GM18868 (cell line): Measurements from ENCODE around the gene BRD3OS.

Source experiments
- ATAC-seq: cut with Tn5 transposase; IDR thresholded peaks from one replicate; pipeline ENCODE4 v1.9.1; 2021; ENCODE audit warnings: mild to moderate bottlenecking, moderate library complexity; ENCODE audit not compliant: unreplicated experiment

Gene BRD3OS

DNA sequence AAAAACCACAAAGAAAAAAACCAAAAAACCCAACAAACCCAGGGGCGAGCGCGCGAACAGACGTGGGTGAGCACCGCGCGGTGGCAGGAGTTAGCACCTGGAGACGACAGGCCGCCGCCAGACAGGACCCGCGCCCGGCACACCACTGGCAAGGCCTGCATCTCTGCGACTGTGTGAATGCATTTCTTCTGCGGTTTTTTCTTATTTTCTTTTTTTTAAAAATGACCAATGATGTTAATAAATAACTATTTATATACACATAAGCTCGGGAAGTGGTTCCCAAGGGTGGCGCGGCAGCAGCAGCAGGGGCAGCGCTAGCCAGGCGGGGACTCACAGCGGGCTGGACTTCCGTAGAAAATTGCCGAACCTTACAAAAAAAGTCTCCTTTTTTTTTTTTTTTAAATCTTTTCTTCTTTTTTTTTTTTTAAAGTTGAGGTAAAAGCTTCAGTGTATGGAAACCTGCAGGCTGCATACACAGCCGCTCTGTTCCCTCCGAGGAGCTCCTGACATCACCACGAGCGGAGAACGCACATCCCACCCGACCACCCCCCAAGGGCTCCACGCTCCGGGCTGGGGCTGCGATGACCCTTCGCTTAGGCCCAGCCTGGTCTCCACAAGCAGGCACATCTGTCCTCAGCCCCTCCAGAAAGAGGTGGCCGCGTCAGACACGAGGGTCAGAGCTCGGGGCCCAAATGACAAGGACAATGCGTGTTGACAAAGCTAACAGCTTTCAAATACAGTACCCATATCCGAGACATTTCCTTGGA lies 7.4 kb downstream of the BRD3OS start:
- no peak for ATAC-seq

DNA sequence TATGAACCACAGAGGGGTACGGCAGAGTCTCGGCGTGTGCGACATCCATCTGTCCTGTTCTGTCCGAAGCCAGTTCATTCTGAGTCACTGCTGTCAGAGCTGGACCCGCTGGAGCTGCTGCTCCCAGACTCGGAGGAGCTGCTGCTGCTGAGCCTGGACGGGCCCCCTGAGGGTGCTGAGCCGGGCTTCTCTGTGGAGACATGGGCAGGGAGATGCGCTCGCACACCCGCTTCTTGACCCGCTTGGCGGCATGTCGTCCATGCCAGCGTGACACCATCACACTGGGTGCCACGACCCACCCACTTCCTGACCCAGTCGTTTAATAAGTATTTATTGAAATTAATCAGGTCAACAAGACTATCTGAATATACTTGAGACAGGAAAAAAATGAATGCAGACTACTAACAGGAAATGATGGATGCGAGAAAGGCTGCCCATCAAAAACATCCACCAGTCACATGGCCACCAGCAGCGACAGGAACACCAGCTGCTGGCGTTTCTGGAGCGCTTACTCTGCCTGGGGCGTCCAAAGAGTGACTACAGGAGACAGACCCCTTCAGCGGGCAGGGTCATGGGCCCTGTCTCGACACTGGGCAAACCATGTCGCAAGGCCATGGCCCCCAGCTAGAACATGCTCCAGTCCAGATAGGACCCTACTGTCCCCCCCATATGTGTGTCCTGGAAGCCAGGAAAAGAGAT lies 8.4 kb downstream of the BRD3OS start:
- no peak for ATAC-seq

DNA sequence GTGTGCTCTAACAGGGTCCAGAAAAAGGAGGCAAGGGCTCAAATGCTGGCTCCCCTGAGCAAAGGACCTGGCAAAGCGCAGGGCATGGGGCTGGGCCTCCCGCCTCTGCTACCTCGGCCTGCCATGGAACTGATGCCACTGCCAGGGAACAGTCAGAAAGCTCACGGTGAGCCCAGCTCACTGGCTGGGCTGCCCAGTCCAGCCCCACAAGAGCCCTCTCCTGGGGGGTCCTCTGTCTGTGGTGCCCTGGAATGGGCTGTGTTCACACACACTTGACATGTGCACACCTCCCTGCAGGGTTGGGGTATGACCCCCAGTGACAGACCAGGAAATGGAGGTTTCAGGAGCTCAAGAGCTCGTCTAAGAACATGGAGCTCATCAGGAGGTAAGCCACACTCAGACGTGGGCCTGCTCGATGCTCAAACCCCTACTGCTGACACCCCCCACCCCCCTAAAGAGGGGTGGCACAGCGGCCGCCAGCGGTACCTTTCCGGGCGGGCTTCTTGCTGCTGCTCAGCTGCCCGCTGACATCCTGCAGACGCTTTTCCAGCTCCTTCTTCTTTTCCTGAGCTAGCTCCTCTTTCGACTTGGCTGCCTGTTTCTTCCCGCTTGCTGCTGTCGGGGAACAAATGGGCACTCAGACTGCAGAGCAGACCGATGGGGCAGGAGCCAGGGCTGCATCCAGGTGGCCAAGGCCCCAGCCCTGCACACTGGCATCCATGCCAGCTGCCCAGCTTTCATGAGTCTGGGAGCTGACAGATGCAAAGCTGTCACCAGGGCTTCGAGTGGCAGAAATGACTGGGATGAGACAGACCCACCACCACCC lies 9.1 kb downstream of the BRD3OS start:
- ATAC-seq = no peak

DNA sequence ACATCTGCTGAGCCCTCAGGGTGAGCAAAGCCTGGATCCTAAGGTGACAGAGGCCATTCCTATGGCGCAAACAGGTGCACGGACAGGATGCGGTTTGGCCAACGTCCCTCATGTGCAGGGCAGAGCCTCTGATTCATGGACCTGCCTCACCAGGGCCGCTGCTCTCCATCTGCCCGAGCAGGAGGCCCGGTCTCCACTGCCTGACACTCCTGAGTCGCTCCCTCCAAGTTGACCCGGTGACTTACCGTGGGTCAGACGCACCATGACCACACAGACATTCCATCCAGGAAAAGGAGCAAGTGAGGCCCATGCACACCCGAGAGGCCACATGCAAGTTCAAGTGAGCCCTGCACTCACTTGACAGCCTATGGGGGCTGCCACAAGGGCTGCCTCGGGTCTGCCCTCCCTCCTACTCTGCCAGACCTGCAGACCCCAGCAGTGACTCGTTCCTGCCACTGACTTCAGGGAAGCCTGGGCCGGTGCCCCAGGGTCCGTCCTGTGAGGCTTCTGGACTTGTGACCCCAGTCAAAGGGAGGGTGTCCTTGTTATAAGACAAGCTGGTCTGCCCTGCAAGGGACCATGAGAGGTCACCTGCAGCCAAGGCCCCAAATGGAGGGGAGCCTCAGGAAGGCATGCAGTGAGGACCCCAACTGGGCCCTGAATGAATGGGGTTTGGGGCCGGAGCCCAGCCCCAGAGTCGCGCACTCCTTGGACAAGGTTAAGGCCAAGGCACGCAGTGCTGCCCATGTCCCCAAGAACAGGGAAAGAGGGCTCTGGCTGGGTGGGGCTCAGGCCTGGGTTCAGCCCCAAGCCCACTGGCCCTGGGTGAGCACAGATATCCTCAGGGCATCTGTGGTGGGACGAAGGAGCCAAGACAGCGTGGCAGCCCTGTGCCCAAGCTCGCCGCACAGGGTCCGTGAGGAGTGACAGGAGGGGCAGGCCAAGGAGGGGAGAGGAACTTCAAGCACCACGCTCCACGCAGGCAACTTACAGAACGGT lies 10.1 kb downstream of the BRD3OS start:
- no peak for ATAC-seq

DNA sequence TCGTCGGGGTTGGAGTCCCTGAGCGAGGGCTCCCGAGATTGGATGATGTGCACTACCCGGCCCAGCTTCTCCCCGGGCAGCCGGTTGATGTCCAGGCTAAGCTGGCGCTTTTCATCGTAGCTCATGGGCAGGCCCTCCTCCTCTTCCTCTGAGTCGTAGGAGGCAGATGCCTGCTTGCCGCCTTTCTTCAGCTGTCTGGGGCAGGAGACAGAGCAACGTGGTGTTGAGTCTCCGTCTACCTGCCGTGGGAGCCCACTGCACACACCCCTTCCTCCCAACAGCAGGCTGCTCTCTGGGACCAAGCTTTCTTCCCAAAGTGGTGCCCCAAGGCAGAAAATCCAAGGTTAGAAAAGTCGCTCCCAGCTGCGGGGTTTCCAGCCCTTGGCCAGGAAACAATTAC lies 10.8 kb downstream of the BRD3OS start:
- no peak for ATAC-seq

DNA sequence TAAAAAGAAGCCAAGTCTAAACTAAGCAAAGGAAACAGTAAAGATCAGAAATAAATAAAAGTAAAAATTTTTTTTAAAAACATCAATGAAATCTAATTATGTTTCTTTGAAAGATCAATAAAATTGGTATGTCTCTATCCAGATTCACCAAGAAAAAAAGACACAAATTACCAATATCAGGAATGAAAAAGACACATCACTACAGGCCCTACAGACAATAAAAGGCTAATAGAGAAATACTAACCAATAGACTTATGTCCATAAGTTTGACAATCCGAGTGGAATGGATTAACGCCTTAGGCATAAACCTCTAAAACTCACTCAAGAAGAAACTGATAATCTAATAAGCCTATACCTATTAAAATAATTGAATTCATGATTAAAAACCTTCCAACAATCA lies 12.4 kb downstream of the BRD3OS start:
- ATAC-seq = no peak

DNA sequence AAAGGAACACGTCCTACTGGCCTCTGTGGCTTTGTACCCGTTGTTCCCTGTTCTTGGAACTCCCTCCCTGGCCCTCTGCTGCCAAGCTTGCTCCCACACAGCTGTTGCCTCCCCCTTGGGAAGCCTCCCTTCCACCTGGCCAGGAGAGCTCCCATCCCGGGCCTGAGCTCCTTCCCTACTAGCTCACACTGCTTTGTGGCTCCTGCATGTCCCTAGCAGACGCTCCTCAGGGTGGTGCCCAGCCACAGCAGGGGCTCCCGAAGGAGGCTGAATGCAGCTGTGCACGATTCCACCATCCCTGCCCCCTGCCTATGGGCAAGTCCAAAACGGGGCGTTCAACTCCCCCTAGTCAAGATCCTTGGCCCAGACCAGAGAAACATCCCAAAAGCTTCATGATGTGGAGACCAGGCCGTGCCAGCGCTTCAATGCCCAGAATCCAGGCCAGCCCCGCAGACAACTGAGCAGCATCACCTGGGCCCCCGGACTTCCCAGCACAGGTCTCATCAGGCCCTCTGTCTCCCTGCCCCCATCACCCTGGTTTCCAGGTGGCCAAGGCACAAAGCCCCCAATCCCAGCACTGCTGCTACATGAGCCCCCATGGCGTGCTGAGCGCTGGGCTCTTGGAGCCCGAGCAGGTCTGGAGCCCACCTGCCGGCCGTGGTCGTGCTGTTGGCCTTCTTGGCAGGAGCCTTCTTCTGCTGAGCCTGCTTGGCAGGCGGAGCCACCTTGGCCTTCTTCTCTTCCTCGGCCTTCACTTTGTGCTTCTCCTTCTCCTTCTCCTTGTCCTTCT lies 14.3 kb downstream of the BRD3OS start:
- no peak for ATAC-seq

DNA sequence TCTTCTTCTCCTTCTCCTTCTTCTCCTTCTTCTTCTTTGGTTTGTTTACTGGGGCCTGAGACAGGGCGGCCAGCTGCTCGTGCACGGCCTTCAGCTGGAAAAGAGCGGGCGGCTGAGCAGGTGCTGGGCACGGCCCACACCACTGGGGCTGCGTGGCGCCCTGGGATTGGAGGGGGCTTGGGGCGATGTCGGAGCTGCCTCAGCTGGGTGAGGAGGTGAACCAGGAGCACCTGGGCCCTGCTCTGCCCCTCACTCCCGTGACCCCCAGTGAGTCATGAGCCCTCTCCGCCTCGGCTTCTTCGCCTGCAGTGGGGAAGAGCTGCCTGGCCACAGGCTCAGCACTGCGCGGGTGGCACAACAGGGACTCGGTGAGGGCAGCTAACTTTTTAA lies 14.9 kb downstream of the BRD3OS start:
- no peak for ATAC-seq

DNA sequence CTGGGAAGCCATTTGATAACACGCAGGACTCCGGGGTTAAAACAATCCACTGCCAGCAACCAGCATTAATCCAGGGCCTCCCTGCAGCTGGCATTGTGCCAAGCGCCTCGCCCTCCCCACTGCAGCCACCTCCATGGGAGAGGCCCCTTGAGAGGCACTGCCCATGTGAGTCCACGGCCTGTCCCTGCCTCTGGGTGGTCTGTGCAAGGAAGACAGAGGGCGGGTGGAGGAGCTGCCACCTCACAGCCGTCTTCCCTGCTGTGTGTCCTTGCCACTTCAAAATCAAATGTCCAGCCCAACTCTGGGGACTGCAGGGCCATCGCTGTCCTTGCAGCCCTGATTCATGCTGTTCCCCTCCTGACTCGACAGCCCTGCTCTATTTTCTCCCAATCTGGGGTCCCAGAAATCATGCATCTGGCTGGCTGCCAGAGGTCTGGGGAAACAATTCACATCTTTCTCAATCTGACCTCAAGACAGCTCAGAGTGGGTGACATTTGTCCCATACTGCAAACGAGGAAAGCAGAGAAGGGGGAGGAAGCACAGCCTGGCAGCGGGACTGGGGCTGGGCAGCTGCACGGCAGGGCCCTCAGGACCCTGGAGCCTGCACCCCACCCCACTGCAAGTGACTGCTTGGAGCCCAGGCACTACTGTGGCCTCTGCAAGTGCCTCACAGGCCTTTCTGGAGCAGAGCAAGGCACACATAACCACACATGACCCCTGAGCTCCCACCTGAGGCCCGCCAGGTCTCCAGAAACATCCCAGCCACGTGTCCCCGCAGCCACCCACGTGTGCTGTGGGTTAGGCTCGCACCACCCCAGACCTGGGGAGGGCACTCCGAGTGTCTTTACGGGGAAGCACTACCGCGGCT lies 15.7 kb downstream of the BRD3OS start:
- ATAC-seq = no peak

DNA sequence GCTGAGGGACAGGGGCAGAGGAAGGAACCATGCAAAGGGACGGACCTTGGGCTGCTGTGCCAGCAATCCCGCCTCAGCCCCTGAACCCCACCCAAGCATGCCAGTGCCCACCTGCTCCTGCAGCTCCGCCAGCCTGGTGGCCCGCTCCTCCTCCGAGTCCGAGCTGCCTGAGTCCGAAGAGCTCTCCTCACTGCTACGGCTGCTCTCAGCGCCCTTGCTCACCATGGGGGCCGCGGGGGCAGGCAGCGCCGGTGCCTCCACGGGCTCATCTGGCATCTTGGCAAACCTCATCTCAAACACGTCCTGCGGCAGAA lies 16.3 kb downstream of the BRD3OS start:
- no peak for ATAC-seq

DNA sequence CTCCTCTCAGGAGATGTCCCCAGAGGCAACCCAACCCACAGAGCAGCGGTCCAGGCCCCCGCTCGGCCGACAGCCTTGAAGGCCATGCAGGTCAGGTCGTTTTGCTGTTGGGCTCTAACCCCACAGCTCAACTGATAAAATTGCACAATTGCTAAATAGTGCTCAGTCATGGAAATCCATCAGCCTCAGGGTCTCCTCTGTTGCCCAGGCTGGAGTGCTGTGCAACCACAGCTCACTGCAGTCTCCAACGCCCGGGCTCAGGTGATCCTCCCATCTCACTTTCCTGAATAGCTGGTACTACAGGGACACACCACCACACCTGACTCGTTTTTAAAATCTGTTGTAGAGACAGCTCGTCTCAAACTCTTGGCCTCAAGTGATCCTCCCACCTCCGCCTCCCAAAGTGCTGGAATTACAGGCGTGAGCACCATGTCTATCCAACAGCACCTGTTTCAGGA lies 18.3 kb downstream of the BRD3OS start:
- no peak for ATAC-seq

DNA sequence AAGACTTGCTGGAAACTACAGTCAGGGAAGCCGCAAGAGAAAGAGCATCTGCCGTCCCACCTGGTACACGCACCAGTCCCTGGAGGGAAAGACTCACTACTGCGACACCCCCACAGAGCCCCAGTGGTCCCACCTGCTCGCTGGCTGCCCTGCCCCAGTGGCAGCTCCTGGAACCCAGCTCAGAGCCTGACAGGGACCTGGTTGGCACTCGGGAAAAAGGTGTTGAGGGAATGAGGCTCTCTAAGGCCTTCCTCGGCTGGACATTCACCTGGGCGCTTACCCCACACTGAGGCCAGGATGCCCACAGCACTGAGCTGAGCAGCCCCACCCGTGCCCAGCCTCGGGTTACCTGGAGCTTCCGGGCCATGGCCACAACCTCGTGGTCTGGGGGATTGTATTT lies 19.7 kb downstream of the BRD3OS start:
- no peak for ATAC-seq

DNA sequence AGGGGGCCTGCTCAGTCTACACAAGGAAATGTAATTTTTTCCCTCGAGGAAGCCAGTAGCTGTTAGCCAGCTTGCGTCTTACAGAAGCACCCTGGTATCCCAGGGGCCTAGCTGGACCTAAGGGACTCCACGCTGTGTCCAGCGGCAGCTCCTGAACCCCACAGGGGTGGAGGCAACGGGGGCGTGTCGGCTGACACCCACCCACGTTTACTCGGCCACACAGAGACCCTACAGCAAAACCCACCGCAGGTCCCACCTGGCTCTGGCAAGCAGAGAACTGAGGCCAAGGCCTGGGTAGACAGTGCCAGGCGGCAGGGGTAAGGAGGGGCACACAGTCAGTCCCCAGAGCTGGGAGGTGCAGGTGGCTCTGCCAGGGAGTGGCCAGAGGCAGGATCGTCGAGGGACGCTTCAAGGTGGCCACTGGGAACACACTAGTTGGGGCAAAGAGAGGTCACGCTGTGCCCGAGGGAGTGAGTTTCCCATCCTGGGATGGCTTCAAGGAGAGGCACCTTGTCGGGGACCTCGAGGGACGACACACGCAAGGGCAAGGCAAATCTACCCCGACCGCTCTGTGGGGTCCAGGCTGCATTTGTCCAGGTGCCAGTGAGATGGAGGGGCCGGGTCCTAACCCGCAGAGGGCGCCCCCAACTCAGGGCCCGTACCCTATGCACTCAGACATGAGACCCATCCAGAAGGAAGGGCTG lies 20.7 kb downstream of the BRD3OS start:
- ATAC-seq = no peak

DNA sequence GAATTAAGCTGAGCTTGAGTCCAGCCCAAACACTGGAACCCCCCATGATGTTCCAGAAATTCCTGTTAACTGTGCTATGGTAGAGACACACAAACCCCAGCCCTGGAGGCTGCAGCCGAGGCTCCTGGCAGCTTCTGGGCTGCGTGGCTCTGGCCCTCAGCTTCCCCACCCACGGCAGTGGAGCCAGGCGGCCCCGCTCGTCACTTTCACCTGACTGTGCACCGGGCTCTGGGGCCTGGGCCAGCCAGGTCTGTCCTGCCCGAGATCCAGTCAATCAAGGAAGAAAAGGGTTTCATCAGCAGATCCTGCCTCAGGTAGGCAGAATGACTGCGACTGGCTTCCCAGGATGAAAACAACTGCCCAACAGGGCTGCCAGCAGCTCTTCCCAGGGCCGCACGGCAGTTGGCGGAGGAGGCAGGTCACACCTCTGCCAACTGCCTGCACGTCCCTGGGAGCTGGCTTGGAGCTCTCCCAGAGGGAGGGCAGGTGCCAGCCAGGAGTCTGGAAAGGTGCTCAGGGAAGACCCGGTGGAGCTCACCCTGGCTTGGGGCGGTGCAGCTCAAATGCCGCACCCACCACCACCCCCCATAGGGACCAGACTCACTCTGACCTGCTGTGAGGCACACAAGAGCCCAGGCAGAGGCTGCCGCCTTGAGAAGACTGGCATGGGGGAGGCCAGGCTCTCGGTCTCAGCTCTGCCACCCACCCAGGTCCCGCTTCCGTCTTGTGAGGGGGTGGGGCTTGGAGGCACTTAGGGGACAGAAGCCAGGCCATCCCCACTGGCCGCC lies 21.8 kb downstream of the BRD3OS start:
- ATAC-seq = no peak

DNA sequence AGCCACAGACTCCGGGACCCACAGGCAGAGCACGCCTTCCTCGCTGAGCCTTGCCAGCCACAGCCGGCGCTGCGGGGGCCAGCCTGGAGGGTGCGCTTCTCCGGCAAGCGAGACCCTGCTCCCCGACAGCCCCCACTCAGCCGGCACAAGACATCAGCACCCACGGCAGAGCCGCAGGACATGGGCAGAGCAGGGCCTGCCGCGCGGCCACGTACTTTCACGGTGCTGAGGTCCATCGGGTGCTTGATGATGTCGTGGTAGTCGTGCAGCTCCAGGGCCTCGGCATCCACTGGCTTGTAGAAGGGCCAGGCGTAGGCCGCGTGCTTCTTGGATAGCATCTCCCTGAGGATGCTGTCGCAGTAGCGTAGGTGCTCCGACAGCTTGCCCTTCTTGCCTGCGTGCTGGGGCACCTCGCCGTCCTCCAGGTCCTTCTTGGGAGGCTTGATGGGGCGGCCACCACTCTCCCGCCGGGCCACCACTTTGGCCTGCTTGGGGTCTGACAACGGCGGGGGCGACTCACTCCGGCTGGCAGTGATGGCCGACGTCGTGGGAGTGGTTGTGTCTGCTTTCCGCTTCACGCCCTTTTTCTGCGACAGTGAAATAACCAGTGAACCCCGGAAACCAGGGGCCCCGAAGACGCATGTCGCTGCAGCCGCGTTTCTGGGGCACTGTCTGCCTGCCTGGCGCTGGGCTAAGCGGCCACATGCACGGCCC lies 22.7 kb downstream of the BRD3OS start:
- ATAC-seq = no peak

DNA sequence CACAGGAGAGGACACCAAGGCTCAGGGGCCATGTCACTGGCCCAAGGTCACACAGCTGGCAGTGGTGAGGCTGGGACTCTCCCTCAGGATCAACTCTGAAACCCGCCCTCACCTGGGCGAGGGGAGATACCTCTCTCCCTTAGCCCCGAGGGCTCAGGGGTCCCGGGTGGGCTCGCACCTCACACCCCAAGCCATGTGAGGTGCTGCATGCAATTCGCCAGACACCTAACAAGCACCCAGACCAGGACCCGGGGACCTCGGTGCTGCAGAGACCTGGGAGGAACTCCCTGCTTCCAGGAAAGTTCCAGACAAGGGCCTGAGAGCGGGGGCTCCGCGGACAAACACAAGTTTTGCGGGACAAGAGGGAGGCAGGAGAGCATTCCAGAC lies 23.3 kb downstream of the BRD3OS start:
- no peak for ATAC-seq

DNA sequence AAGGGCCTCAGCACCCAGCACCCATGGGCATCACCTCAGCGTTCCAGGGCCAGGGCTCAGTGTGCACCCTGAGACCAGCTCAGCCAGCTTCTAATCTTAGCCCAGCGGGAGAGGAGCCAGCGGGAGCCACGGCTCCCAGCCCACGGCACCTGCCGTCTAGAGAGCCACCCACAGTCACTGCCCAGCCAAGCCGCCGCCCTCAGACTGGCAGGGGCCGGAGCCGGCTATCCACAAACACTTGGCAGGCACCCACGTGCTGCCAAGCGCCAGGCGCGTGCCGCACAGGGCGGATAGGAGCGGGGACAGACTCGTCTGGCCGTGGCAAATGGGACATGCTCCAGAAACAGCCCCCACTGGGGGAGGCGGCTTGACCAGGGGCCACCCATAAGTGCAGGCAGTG lies 24.0 kb downstream of the BRD3OS start:
- no peak for ATAC-seq
